NCI-H226 (cell line): ENCODE results near the gene TPRKB.
"Not testable (repeated sequence)": the region's sequence is repeated elsewhere in the genome, so short reads cannot be mapped to it uniquely, and the experiment has no call there.

Source experiments
- DNase-seq: peaks from one replicate; pipeline ENCODE4 v3.0.0-alpha.2; 2015

Gene TPRKB

DNA sequence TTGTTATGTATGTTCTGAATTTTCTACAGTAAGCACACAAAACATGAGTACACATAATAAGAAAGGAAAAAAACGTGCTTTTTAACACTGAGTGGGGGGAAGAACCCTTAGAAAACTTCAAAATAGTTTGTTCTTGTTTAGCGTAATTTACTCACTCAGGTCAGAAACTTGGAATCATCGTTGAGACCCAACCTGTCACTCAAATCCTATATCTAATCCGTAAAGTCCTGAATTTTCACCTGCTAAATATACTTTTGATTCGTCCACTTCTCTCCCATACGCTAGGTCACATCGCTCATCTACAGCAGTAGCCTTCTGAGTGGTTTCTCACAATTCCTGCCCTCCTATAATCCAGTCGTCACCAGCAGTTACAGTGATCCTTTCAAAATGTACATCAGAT is 767 bp downstream of the TPRKB start:
- no peak for DNase-seq

- no peak for DNase-seq
Measured at GRCh38 chr2:73730810-73731209, 6.3 kb downstream of the TPRKB start.

- no peak for DNase-seq
Measured at GRCh38 chr2:73728711-73729110, 8.4 kb downstream of the TPRKB start.

DNA sequence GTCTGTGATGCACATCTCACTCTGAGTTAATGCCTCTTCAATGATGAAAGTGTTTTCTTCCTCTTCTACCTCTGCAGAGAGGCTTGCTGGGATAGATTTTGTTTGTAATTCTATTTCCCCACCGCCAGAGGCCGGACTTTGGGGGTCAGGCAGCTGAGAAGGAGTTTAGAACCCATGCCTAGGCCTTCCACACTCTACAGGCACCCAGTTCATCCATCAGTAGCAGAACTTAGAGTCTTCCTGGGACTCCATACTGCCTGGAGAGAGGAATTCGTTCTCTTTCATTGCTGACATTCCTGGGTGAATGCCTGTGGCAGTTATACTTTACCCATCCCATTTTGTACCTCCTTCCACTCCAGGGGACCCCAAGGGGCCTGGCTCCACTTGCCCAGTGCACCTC is 9.1 kb downstream of the TPRKB start:
- DNase-seq, result no peak

DNA sequence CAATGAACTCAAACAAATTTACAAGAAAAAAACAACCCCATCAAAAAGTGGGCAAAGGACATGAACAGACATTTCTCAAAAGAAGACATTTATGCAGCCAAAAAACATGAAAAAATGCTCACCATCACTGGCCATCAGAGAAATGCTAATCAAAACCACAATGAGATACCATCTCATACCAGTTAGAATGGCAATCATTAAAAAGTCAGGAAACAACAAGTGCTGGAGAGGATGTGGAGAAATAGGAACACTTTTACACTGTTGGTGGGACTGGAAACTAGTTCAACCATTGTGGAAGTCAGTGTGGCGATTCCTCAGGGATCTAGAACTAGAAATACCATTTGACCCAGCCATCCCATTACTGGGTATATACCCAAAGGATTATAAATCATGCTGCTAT is 10.5 kb downstream of the TPRKB start:
- DNase-seq, result not testable (repeated sequence)

GRCh38 chr2:73718851-73719621 is 18.1 kb downstream of the TPRKB start:
- no peak for DNase-seq

DNA sequence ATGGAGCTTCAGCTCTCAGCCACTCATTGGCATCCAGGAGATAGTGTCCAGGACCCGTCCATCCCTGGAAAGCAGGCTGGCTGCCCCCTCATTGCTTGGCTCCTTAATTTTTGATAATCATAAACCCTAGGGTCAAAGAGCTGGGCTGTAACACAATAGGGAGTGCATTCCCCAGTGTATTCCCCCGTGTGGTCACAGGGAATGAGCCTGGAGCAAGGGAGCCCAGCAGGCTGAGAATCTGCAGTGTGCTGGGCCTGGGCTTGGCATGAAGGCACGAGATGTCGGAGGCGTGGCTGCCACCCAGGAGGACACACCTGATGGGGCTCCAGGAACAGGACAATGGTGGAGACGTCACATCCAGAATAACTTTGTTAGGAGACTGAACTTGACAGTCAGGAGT is 18.7 kb downstream of the TPRKB start:
- DNase-seq, result no peak

DNA sequence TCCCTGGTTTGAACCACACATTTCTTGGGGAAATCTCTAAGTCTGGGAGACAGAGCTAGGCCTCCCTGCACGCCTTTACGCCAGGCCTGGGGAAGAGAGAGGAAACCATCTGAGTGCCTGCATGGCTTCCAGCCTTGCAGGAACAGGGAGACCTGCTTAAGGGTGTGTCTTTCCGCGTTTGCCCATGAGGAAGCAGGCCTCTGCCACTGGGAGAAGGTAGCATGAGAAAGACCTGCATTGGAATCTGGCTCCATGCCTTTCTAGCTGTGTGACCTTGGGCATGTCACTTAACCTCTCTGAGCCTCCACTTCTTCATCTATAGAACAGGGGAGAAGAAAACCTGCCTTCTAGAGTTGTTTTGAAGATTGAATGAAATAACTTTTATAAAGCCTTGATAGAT is 19.4 kb downstream of the TPRKB start:
- not testable (repeated sequence) for DNase-seq

GRCh38 chr2:73717251-73717606 is 19.9 kb downstream of the TPRKB start:
- no peak for DNase-seq

DNA sequence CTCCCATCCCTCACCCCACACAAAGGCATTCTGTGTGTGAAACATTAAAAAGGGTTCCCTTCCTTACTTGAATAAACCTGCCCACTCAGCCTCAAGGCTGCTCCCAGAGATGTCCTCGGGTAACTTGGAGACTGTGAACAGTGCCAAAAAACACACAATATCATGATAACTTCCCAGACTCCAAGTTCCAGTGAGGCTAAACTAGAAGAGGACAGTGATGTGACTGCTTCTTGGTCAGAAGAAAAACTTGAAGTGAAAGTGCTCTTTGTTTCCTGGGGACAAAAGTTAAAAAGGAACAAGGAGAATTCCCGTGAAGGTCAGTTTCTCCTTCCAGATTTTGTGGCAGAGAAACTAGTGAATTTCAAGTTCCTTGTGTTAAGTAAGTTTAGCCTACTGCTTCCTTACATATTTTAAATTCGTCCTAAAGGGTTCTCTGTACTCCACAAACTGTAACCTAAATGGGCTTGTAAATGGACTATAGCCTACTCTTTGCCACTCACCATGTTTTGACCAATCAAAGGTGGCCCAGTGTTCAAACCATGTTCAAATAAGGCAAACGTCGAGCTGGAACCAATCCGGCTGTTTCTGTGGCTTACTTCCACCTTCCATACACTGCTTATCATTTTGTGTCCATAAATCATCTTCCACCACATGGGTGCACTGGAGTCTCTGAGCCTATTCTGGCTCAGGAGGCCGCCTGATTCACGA is 20.4 kb downstream of the TPRKB start:
- peak; percentile 28 for DNase-seq

DNA sequence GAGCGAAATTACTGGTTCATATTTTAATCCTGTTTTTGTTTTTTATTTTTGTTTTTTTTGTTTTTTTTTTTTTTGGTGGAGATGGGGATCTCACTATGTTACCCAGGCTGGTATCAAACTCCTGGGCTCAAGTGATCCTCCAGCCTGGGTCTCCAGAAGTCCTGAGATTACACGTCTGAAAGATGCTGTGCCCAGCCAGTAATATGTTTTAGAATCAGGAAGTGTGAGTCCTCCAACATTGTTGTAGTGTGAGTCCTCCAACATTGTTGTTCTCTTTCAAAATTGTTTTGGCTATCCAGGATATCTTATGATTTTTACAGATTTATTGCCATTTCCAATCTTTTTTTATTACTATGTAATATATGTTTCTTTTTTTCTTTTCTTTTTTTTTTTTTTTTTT is 23.1 kb downstream of the TPRKB start:
- no peak for DNase-seq

DNA sequence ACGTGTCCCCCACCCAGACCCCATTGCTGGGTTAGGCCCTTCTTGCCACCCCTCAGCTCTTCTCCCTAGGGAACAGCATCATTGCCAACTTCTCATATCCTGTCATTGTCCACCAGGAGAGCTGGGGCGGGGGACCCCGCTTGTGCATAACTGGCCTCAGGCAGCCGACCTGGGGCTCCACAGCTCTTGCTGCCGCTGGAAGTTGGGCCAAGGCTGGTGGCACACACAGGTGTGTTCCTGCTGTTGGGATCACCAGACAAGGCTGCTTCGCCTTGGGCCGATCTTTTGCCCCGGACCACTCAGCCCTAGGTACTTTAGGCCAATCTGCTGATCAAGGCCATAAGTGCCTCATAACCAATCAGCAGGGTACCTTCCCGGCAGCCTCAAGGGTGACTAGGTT is 28.6 kb downstream of the TPRKB start:
- no peak for DNase-seq

DNA sequence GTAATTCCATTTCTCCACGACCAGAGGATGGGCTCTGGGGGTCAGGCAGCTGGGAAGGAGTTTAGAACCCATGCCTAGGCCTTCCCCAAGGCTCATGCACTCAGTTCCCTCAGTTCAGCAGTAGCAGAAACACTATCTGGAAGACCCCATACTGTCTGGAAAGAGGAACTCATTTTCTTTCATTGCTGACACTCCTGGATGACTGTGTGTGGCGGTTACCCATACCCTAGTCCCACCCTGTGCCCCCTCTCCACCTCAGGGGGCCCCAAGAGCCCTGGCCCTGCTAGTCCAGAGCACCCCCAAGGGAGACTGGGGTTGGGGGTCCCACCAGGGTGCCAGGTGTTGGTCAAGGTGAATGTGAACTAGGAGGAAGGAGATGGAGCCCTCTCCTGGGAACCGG is 29.5 kb downstream of the TPRKB start:
- DNase-seq, result no peak

GRCh38 chr2:73707058-73707457 is 30.1 kb downstream of the TPRKB start:
- DNase-seq, result no peak

DNA sequence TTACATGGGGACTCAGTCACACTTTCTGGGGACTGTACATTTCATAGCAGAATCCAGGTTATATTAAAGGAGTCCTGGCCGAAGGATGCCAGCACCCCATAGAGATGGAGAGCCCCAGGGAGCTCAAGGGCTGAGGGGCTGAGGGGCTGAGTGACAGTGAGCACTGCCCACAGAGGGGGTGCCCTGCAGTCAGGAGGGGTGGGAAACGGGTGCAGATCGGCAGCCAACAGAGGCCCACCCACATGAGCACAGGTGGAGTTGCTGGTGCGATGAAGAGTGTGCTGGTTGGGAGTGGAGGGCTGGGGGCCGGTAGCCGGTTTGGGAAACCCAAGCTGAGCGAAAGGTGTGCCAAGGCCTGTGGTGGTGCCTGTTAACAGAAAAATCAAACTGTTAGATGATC is 32.1 kb downstream of the TPRKB start:
- DNase-seq, result no peak

DNA sequence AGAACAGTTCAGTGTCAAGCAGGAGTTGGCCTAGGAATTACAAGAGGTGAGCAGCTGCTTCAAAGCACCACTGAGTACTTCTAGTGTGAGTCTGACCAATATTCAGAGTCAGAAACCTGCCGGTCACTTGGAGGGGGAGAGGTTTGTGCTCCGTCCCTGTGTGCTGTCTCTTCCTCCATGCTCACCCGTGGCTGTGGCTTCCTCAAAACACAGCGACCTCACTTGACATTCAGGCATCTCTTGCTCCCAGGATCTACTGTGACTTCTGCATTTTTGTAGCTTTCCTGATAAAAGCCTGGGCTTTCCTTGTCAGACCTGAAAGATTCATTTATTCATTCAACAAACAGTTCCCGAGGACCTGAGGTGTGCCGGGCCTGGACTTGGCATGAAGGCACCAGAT is 32.9 kb downstream of the TPRKB start:
- DNase-seq, result no peak

GRCh38 chr2:73703675-73704074 is 33.5 kb downstream of the TPRKB start:
- DNase-seq, result no peak

DNA sequence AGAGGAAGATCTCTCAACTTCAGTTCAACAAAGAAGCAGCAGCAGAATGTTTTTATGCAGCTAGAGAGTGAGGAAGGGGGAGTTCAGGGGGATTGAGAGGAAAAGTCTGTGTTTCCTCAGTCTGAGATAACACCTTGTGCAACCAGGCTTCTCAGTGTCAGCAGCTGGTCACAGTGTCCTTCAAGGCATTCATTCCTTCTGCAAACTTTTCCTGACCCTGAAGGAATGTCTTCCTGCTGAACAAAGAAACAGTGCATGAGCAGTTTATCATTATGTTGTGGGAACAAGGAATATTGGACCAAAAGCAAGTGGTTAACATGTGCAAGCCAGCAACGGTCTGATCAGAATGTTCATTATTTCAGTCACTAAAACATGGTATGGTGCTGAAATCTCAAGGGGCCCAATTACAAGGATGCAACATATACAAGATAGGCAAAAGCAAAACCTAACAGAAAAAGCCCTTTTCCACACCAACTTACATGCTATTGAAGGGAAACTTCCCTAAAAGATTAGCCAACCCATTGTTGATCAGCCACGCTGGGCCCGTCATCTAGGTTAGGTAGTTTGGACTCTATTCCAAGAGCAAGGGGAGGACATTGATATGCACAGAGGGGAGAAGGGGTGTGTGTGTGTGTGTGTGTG is 34.2 kb downstream of the TPRKB start:
- not testable (repeated sequence) for DNase-seq

GRCh38 chr2:73701968-73702665 is 35.0 kb downstream of the TPRKB start:
- no peak for DNase-seq

- DNase-seq, result not testable (repeated sequence)
Measured at GRCh38 chr2:73701448-73701765, 35.7 kb downstream of the TPRKB start.

- DNase-seq, result no peak
Measured at GRCh38 chr2:73700661-73701447, 36.3 kb downstream of the TPRKB start.

- DNase-seq, result no peak
Measured at GRCh38 chr2:73700131-73700611, 37.0 kb downstream of the TPRKB start.

GRCh38 chr2:73699437-73699836 is 37.7 kb downstream of the TPRKB start:
- DNase-seq, result no peak
